ENCODE data around the gene MCOLN2. TPM values are rescaled to one million over a fixed set of nuclear protein-coding genes. Genes with fewer than 3 reads are reported as not detected.

Gene MCOLN2
- total RNA-seq, 2 experiments from 2014 or later, result 9.7 TPM

DNA sequence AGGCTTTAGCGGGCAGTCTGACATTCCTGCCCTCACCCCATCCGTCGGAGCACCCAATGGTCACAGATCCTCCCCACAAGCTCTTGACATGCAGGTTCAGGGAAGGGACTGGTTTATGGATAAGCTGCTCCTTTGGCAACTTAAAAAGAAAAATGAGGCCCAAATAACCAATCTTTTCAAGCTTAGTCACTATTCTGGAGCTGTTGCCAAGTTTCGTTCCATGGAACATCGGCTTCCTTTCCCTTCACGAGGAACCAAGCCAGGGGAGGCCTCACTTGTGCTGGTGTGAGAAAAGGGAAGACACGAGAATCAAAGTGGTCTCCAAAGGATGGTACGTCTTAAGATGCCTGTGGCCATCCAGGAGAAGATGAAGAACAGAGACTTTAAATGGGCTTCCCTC lies 57.8 kb downstream of the MCOLN2 start:
- POLR2A ChIA-PET, result no interaction called here
- ATAC-seq (ENCODE audit: poor library complexity), result no peak

DNA sequence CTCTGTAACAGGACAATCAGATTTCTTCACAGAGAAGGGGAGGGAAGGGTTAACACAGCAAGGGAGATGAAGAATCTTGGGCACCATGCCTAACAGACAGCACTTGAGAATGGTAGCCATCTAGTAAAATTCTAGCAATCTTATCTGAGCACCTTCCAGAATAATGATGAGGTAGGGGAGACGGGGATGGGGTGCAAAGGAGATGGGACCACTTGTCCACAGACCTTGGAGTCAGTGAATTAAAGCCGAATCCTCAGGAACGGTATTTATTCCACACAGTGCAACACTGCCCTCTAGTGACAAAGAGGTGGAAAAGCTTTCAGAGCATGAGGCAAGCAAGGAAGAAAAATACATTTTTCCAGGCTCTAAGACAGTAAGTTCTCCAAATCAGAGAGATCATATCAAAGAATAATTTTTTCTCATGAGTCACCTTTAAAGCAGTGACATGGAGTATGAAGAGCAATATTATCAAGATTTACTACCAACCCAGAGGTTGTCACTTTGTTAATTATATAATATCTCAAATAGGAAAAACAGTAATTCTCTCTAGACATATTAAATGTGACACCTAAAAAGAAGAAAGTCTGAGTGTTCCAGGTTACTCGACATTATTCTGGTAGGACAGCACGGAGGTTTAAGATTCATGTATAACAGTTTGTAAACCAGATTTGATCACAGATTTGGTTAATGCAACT lies 60.6 kb downstream of the MCOLN2 start:
- no peak overlapping the region for H3K27ac Mint-ChIP-seq
- no peaks in the 10 kb centered on the region for H3K27me3 Mint-ChIP-seq
- TF ChIP-seq, protein P1, sequence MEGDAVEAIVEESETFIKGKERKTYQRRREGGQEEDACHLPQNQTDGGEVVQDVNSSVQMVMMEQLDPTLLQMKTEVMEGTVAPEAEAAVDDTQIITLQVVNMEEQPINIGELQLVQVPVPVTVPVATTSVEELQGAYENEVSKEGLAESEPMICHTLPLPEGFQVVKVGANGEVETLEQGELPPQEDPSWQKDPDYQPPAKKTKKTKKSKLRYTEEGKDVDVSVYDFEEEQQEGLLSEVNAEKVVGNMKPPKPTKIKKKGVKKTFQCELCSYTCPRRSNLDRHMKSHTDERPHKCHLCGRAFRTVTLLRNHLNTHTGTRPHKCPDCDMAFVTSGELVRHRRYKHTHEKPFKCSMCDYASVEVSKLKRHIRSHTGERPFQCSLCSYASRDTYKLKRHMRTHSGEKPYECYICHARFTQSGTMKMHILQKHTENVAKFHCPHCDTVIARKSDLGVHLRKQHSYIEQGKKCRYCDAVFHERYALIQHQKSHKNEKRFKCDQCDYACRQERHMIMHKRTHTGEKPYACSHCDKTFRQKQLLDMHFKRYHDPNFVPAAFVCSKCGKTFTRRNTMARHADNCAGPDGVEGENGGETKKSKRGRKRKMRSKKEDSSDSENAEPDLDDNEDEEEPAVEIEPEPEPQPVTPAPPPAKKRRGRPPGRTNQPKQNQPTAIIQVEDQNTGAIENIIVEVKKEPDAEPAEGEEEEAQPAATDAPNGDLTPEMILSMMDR (IDR thresholded peaks at IDR 0.05), result peak; percentile 97
- peak; percentile 79 for ATAC-seq (ENCODE audit: poor library complexity)
- Histone ChIP-seq H3K36me3 (ENCODE audit: insufficient read depth, low read length) (peaks cover 2% of the 10 kb centered on the region), H3K4me1 (ENCODE audit: insufficient read depth, low read length) (peaks cover 3% of the 10 kb centered on the region), H3K27ac (ENCODE audit: low read depth in 1 of 2, low read length in 2 of 2) (no peak overlapping the region), H3K4me3 (ENCODE audit: low read length) (no peak overlapping the region), H3K27me3 (ENCODE audit: control insufficient read depth in 1 of 2, insufficient read depth in 2 of 2, low read length in 2 of 2) (no peaks in the 10 kb centered on the region), H3K9me3 (ENCODE audit: control insufficient read depth in 1 of 2, insufficient read depth in 1 of 2, low read length in 2 of 2) (no peaks in the 10 kb centered on the region)
- H3K4me1 Mint-ChIP-seq (ENCODE audit: low read depth), result no peaks in the 10 kb centered on the region
- peak in 9 of 14 experiments; percentile 6 to 80 (median 22) for DNase-seq
- H3K4me3 Mint-ChIP-seq, result no peak overlapping the region
- CTCF ChIA-PET, result interaction anchor here (0.5 to 3.6 kb wide), 13 partner anchors 8 to 795 kb away, joined by 3 to 33 read pairs (median 4); partner anchors contain the start of gene C1orf52
- no peaks in the 10 kb centered on the region for H3K36me3 Mint-ChIP-seq (ENCODE audit: low read depth)
- H3K9me3 Mint-ChIP-seq, result no peaks in the 10 kb centered on the region
- POLR2A ChIA-PET, result interaction anchor here (0.5 to 1.5 kb wide), 2 partner anchors 9 to 843 kb away, joined by 3 to 5 read pairs; no protein-coding TSS in a partner anchor
- intact Hi-C loops (cut with DNase I, micrococcal nuclease), result loop anchor here (1.0 to 10.0 kb wide), 8 partner anchors 154 to 1029 kb away; partner anchors contain the start of gene PRKACB (in 1 of the 2)

More for the DNA sequence above, 57.8 kb downstream of the MCOLN2 start:
- Histone ChIP-seq H3K4me1 (ENCODE audit: insufficient read depth, low read length) (peaks cover 3% of the 10 kb centered on the region), H3K4me3 (ENCODE audit: low read length) (no peak overlapping the region), H3K27ac (ENCODE audit: low read depth in 1 of 2, low read length in 2 of 2) (no peak overlapping the region), H3K9me3 (ENCODE audit: control insufficient read depth in 1 of 2, insufficient read depth in 1 of 2, low read length in 2 of 2) (no peaks in the 10 kb centered on the region), H3K27me3 (ENCODE audit: control insufficient read depth in 1 of 2, insufficient read depth in 2 of 2, low read length in 2 of 2) (no peaks in the 10 kb centered on the region), H3K36me3 (ENCODE audit: insufficient read depth, low read length) (peaks cover 2% of the 10 kb centered on the region)
- DNase-seq, result no peak
- H3K4me3 Mint-ChIP-seq, result no peak overlapping the region
- CTCF ChIA-PET, result no interaction called here
- intact Hi-C loops (cut with DNase I, micrococcal nuclease), result loop anchor here (5.0 to 10.0 kb wide), 6 partner anchors 314 to 1032 kb away; partner anchors contain the start of gene PRKACB (in 1 of the 2)
- H3K27ac Mint-ChIP-seq, result no peak overlapping the region
- H3K27me3 Mint-ChIP-seq, result no peaks in the 10 kb centered on the region
- no peaks in the 10 kb centered on the region for H3K36me3 Mint-ChIP-seq (ENCODE audit: low read depth)
- H3K9me3 Mint-ChIP-seq, result no peaks in the 10 kb centered on the region
- H3K4me1 Mint-ChIP-seq (ENCODE audit: low read depth), result no peaks in the 10 kb centered on the region
- TF ChIP-seq, protein P1 (IDR thresholded peaks at IDR 0.05), result no peak

DNA sequence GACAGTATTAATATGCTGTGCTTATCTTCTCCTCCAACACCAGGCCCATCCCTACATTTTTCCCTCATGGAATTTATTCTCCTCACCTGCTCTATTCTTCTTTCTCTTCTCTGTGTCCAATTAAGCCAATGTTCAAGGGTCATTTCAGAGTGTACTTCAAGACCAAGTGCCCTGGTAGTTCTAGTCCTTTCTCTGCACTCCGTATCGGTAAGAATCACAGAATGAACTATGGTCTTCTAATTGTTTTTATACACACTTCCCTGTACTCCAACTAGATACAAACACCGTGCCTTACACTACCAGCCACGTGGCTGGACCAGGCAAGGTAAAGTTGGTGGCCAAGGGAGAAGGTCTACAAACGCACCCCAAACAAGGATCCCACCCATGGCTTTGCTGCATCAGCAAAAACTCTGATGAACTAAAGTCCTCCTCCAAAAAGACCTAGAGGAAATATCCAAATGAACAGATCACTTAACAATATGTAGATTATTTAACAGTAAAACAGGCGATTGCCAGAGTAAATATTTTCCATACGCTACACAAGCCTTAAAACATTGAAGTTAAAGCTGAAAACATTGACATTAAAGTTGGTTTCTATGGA lies 63.8 kb downstream of the MCOLN2 start:
- ChIA-PET CTCF (no interaction called here), POLR2A (interaction anchor here (1.7 kb wide), 1 partner anchor 12 kb away, joined by 3 read pairs; no protein-coding TSS in a partner anchor)
- Histone ChIP-seq H3K27ac (ENCODE audit: low read depth in 1 of 2, low read length in 2 of 2) (no peak overlapping the region), H3K9me3 (ENCODE audit: control insufficient read depth in 1 of 2, insufficient read depth in 1 of 2, low read length in 2 of 2) (no peaks in the 10 kb centered on the region), H3K4me1 (ENCODE audit: insufficient read depth, low read length) (peaks cover 12% of the 10 kb centered on the region), H3K27me3 (ENCODE audit: control insufficient read depth in 1 of 2, insufficient read depth in 2 of 2, low read length in 2 of 2) (no peaks in the 10 kb centered on the region), H3K4me3 (ENCODE audit: low read length) (no peak overlapping the region), H3K36me3 (ENCODE audit: insufficient read depth, low read length) (no peaks in the 10 kb centered on the region)
- ATAC-seq (ENCODE audit: poor library complexity) (no peak), DNase-seq (no peak)
- Mint-ChIP-seq H3K4me1 (ENCODE audit: low read depth) (peaks cover 23% of the 10 kb centered on the region), H3K36me3 (ENCODE audit: low read depth) (no peaks in the 10 kb centered on the region), H3K4me3 (no peak overlapping the region), H3K27me3 (no peaks in the 10 kb centered on the region), H3K9me3 (no peaks in the 10 kb centered on the region), H3K27ac (no peak overlapping the region)
- TF ChIP-seq, protein P1 (IDR thresholded peaks at IDR 0.05), result no peak
- intact Hi-C loops (cut with DNase I, micrococcal nuclease), result loop anchor here in 1 of 2 experiments (10.0 kb wide), 2 partner anchors 308 to 638 kb away; no protein-coding TSS in a partner anchor

Data from CD4-positive, alpha-beta T cell (primary cell).